RWPE1 (cell line): Measurements from ENCODE around the gene FKBP2.
A peak's percentile ranks its signal among the peaks of the same experiment; 100 is the strongest.

ENCODE experiments used
- CTCF ChIA-PET: fragments of 350-600 bp; sonication (Branson Sonifier 250); formaldehyde crosslinking; extraction: SDS; loops from one replicate; lab custom pipeline; 2021; lab: Yijun Ruan, JAX
- POLR2A ChIA-PET: fragments of 400-600 bp; formaldehyde crosslinking; extraction: SDS; loops from one replicate; lab custom pipeline; 2020; ENCODE audit warnings: antibody characterized with exemption; ENCODE audit not compliant: low non-redundant PET; lab: Yijun Ruan, JAX
- DNase-seq: peaks from one replicate; pipeline ENCODE4 v3.0.0; 2012; ENCODE audit warnings: low spot score
- H3K27ac ChIP-seq: fragments of 450-650 bp; 2 replicates; pipeline ENCODE4 v1.5.1; 2017
- TF ChIP-seq, protein P1 (sequence below): fragments of 450-650 bp; conservative IDR thresholded peaks from 2 replicates; pipeline ENCODE4 v1.5.1; 2017; ENCODE audit warnings: low read depth, mild to moderate bottlenecking

FKBP2 gene

DNA sequence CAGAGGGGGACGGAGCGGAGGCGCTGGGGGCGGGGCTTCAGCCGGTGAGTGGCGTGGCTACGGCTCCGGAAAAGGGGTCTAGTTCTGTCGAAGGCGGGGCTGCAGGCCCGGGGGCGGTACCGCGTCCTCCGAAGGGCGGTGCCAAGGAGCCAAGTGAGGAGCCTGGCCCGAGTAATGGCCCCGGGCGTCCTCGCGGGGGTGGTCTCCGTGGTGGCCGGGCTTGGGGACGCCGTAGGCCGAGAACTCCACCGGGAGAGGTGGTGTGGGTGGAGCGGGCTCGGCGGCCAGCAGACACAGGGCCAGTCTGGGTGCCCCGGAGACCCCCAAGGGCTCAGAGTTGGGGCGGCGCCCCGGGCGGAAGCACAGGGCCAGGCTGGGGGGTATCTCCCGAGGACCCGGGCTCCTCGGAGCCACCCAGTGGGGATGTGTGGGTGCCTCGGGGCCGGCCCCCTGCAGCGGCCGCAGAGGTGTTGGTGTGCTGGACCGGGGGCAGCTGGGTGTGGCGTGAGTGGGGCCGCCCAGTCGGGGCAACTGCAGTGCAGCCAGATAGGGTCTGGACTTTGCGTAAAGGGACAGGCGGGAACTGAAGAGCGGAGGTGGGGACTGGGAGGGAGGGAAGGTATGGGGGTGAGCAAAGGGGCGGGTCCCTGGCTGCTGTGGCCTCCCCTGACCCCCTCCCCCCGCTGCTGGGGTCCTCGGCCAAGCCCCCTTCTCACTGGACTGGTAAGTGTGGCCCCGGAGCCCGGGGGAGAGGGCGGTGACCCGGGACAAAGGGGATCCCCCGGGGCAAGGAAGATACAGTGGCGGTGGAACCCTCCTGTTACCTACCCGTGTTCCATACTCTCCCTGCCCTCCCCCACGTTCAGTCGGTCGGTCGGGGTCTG lies 838 bp downstream of the FKBP2 start:
- ChIA-PET POLR2A (interaction anchor here (0.5 to 1.0 kb wide), 9 partner anchors 9 to 83 kb away, joined by 3 to 4 read pairs (median 3); no protein-coding TSS in a partner anchor), CTCF (interaction anchor here (0.6 to 0.7 kb wide), 2 partner anchors 9 to 13 kb away, joined by 4 to 5 read pairs; no protein-coding TSS in a partner anchor)
- TF ChIP-seq, protein P1, sequence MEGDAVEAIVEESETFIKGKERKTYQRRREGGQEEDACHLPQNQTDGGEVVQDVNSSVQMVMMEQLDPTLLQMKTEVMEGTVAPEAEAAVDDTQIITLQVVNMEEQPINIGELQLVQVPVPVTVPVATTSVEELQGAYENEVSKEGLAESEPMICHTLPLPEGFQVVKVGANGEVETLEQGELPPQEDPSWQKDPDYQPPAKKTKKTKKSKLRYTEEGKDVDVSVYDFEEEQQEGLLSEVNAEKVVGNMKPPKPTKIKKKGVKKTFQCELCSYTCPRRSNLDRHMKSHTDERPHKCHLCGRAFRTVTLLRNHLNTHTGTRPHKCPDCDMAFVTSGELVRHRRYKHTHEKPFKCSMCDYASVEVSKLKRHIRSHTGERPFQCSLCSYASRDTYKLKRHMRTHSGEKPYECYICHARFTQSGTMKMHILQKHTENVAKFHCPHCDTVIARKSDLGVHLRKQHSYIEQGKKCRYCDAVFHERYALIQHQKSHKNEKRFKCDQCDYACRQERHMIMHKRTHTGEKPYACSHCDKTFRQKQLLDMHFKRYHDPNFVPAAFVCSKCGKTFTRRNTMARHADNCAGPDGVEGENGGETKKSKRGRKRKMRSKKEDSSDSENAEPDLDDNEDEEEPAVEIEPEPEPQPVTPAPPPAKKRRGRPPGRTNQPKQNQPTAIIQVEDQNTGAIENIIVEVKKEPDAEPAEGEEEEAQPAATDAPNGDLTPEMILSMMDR = no peak
- DNase-seq = no peak
- peak overlapping the region; percentile 98 for H3K27ac ChIP-seq

DNA sequence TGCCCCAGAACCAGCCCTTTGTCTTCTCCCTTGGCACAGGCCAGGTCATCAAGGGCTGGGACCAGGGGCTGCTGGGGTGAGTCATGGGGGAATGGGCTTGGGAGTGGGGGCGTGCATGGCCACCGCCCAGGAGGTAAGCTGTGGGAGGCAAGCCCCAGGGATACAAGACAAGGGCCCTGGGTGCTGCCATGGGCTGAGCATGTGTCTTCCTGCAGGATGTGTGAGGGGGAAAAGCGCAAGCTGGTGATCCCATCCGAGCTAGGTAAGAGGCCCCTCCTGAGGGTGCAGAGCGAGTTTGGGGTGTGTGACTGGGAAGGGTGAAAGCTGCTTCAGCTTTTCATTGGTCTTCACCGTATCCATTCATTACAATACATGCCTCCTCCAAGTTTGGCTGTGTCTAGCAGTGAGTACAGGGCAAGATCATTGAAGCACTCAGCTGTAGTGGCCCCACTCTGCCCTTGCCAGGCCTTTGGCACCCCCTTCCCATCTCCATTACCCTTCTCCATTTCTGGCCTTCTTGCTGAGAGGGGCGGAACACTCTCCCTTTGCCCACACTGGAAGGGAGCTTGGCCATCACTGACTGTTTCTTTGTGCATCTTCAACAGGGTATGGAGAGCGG lies 2.5 kb downstream of the FKBP2 start:
- no peak for DNase-seq
- CTCF ChIA-PET = interaction anchor here (0.7 to 0.8 kb wide), 3 partner anchors 9 to 104 kb away, joined by 3 to 4 read pairs (median 3); no protein-coding TSS in a partner anchor
- POLR2A ChIA-PET = interaction anchor here (0.5 to 1.7 kb wide), 2 partner anchors 25 to 1438 kb away, joined by 3 to 6 read pairs; no protein-coding TSS in a partner anchor
- TF ChIP-seq, protein P1 = no peak
- peak overlapping the region; percentile 98 for H3K27ac ChIP-seq

DNA sequence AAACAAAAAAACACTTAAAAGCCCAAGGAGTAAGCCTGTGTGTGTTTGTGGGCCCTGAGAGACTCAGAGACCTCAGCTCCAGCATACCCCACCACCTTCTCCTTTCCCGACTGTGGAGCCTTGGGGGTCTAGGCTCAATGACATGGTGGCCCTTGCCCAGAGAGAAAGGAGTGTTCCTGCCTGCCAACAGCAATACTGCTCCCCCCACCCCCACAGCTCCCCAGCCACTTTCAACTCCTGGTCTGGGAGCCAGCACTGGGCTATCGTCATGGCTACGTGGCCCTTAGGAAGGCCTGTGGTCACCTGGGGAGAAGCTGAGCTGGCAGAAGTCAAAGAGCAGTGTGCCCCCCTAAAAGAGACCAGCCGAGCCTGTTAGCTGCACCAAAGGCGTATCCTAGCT lies 3.2 kb downstream of the FKBP2 start:
- POLR2A ChIA-PET = interaction anchor here (1.7 kb wide), 1 partner anchor 24 kb away, joined by 6 read pairs; no protein-coding TSS in a partner anchor
- CTCF ChIA-PET = interaction anchor here (0.6 to 0.8 kb wide), 2 partner anchors 96 to 104 kb away, joined by 3 to 4 read pairs; no protein-coding TSS in a partner anchor
- DNase-seq = no peak
- H3K27ac ChIP-seq = peak overlapping the region; percentile 98
- TF ChIP-seq, protein P1 = no peak

DNA sequence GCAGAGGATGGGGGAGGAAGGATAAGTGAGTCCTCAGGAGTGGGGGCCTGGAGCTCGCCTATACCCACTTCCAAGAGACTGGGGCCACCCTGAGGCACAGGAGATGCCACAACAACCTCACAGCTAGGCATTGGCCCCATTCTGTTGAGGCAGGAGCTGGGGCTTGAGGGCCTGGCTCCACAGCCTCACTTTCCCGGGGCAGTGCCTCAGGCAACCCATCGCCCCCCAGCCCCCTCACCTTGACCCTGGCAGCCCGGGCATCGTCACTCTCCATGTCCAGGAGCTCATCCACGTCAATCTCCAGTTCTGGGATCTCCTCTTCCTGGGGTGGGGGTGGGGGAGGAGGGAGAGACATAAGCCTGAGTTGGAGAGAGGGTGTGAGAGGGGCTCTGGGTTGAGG lies 4.1 kb downstream of the FKBP2 start:
- TF ChIP-seq, protein P1 = no peak

DNA sequence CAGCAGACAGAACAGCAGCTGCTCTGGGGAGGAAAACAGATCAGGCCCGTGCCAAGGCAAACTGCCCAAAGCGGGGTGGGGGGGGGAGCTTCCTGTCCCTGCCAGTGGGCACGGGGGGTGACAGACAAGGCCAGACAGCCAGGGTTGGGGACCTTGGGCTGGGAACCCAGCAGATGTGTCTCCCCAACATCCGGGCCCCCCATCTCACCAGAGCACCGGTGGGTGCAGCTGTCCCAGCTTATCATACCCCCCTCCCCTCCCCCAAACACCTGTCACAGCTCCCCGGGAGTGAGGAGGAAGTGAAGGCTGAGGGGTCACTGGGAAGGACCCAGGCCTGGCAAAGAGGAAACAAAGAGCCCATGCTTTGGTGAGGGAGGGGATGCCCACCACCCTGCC lies 4.5 kb downstream of the FKBP2 start:
- ChIA-PET CTCF (interaction anchor here (0.6 to 0.7 kb wide), 3 partner anchors 30 to 110 kb away, joined by 3 read pairs; no protein-coding TSS in a partner anchor), POLR2A (interaction anchor here (0.6 to 1.5 kb wide), 5 partner anchors 22 to 58 kb away, joined by 3 to 7 read pairs (median 5); no protein-coding TSS in a partner anchor)
- DNase-seq = no peak
- TF ChIP-seq, protein P1 = no peak
- peak overlapping the region; percentile 98 for H3K27ac ChIP-seq

More for the DNA sequence above, 4.1 kb downstream of the FKBP2 start:
- H3K27ac ChIP-seq = peak overlapping the region; percentile 98
- ChIA-PET CTCF (interaction anchor here (0.6 kb wide), 2 partner anchors 94 to 109 kb away, joined by 3 read pairs; no protein-coding TSS in a partner anchor), POLR2A (interaction anchor here (0.6 to 1.7 kb wide), 5 partner anchors 21 to 40 kb away, joined by 3 to 7 read pairs (median 5); no protein-coding TSS in a partner anchor)
- no peak for DNase-seq
